ENCODE data around the gene FZD7. TPM values are rescaled to one million over a fixed set of nuclear protein-coding genes. Genes with fewer than 3 reads are reported as not detected.

FZD7 gene
- total and polyA plus RNA-seq, 7 donors, result 1.8 to 32.1 (median 9.5) TPM

DNA sequence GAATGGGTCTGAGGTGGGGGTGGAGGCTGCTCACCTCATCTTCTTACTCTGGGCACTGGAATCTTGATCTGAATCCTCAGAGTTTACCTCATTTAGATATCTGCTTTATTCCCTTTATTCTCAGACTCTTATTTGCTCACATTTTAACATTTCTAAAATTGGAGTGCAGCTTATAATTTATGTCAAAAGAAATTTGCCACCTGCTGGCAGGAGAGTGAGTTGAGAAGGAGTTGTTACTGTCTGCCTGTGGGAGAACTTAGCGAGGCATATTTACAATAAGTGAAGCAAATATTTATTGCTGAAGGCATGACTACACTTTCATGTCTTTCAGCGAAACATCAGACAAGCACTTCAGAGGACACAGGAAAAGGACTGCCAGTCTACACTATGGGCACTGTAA, 23.0 kb downstream of the FZD7 start:
- TF ChIP-seq, protein P1, sequence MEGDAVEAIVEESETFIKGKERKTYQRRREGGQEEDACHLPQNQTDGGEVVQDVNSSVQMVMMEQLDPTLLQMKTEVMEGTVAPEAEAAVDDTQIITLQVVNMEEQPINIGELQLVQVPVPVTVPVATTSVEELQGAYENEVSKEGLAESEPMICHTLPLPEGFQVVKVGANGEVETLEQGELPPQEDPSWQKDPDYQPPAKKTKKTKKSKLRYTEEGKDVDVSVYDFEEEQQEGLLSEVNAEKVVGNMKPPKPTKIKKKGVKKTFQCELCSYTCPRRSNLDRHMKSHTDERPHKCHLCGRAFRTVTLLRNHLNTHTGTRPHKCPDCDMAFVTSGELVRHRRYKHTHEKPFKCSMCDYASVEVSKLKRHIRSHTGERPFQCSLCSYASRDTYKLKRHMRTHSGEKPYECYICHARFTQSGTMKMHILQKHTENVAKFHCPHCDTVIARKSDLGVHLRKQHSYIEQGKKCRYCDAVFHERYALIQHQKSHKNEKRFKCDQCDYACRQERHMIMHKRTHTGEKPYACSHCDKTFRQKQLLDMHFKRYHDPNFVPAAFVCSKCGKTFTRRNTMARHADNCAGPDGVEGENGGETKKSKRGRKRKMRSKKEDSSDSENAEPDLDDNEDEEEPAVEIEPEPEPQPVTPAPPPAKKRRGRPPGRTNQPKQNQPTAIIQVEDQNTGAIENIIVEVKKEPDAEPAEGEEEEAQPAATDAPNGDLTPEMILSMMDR (IDR thresholded peaks at IDR 0.05), result peak; percentile 22
- Histone ChIP-seq H3K36me3 (ENCODE audit: insufficient read depth in 1 of 2, low read depth in 1 of 2) (no peaks in the 10 kb centered on the region), H3K27me3 (ENCODE audit: insufficient read depth in 3 of 3, low read length in 2 of 3) (no peaks in the 10 kb centered on the region), H3K4me3 (no peak overlapping the region), H3K4me1 (peaks cover 6% of the 10 kb centered on the region), H3K9me3 (no peaks in the 10 kb centered on the region), H3K27ac (no peak overlapping the region)
- DNase-seq, result no peak
- intact Hi-C loops (cut with DNase I), result no loop called here
- no peak for ATAC-seq
- 56 to 73% (median 60%) methylated on average over 2 of the region's 2 CpGs for WGBS, 3 donors

DNA sequence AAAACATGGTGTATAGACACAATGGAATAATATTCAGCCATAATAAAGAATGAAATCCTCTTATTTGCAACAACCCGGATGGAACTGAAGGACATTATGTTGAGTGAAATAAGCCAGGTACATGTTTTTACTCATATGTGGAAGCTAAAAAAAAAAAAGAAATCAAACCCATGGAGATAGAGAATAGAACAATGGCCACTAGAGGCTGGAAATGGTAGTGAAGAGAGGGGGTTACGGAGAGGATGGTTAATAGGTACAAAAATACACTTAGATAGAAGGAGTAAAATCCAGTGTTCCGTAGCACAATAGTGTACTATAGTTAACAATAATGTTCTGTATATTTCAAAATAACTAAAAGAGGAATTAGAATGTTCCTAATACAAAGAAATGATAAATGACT, 26.6 kb downstream of the FZD7 start:
- TF ChIP-seq, protein P1 (IDR thresholded peaks at IDR 0.05), result no peak
- 89 to 93% (median 92%) methylated on average over 3 of the region's 3 CpGs for WGBS, 3 donors
- no peaks in the 10 kb centered on the region for H3K9me3 ChIP-seq
- H3K36me3 ChIP-seq (ENCODE audit: insufficient read depth in 1 of 2, low read depth in 1 of 2), result no peaks in the 10 kb centered on the region
- DNase-seq (no peak), ATAC-seq (no peak)
- intact Hi-C loops (cut with DNase I), result no loop called here
- no peak overlapping the region for H3K27ac ChIP-seq
- peaks cover 12% of the 10 kb centered on the region for H3K4me1 ChIP-seq
- no peaks in the 10 kb centered on the region for H3K27me3 ChIP-seq (ENCODE audit: insufficient read depth in 3 of 3, low read length in 2 of 3)
- H3K4me3 ChIP-seq, result no peak overlapping the region

DNA sequence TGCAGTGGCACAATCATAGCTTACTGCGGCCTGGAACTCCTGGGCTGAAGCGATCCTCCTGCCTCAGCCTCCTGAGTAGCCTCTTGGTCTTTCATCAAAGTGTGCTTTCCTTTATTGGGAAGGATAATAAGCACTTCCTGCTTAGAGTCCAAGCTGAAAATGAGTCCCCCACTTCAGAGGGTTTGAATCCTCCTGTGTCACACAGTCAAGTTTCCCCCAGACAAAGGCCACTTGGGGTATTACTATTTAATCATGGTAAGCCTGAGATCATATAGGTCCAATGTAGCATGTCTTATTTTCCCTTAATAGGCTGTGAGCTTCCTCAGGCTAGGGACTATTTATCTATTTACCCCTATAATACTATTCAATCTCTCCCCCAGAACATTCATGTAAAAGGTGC, 28.0 kb downstream of the FZD7 start:
- DNase-seq, result no peak
- 94 to 99% (median 95%) methylated on average over 2 of the region's 2 CpGs for WGBS, 3 donors
- ATAC-seq, result no peak
- intact Hi-C loops (cut with DNase I), result no loop called here
- no peaks in the 10 kb centered on the region for H3K36me3 ChIP-seq (ENCODE audit: insufficient read depth in 1 of 2, low read depth in 1 of 2)
- H3K4me1 ChIP-seq, result peaks cover 12% of the 10 kb centered on the region
- TF ChIP-seq, protein P1 (IDR thresholded peaks at IDR 0.05), result no peak
- H3K4me3 ChIP-seq, result no peak overlapping the region
- no peaks in the 10 kb centered on the region for H3K27me3 ChIP-seq (ENCODE audit: insufficient read depth in 3 of 3, low read length in 2 of 3)
- H3K9me3 ChIP-seq, result no peaks in the 10 kb centered on the region
- H3K27ac ChIP-seq, result no peak overlapping the region

DNA sequence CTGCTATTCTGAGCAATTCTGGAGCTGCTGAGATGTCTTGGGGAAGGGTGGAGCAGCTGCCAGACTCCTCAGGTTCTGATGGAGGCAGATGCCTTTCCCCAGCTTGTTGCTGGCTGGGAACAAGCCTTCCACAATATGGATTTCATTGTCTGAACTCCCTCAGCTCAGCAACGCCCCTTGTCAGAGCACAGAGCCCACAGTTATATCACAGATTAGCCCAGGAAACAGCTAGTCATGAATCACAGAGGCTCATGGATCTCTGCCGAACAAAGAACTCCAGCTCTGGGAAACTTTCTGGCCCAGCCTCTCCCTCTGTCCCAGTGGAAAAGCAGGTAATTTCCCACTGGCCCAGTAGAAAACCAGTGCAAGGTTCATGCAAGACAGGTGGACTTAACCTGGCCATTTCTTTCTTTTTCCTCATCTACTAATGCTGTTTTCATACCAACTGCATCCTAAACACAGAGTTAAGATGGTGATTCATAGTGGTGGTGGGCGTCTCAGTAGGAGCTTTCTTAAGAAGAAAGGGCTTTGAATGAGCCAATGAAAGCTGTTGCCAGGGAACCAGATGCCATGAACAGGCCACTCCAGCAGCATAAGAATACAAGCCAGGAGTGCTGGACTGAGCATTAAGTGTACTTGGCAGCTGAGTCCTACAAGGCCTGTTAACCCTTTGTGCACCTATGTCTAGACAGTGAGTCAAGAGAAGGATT, 30.7 kb downstream of the FZD7 start:
- DNase-seq (no peak), ATAC-seq (peak; percentile 48 to 90 (median 72))
- H3K9me3 ChIP-seq, result no peaks in the 10 kb centered on the region
- peaks cover 21% of the 10 kb centered on the region for H3K4me1 ChIP-seq
- H3K4me3 ChIP-seq, result no peak overlapping the region
- no peak overlapping the region for H3K27ac ChIP-seq
- H3K27me3 ChIP-seq (ENCODE audit: insufficient read depth in 3 of 3, low read length in 2 of 3), result no peaks in the 10 kb centered on the region
- WGBS, 3 donors, result 26 to 31% (median 30%) methylated on average over 3 of the region's 3 CpGs
- intact Hi-C loops (cut with DNase I), result no loop called here
- TF ChIP-seq, protein P1 (IDR thresholded peaks at IDR 0.05), result no peak
- H3K36me3 ChIP-seq (ENCODE audit: insufficient read depth in 1 of 2, low read depth in 1 of 2), result no peaks in the 10 kb centered on the region

DNA sequence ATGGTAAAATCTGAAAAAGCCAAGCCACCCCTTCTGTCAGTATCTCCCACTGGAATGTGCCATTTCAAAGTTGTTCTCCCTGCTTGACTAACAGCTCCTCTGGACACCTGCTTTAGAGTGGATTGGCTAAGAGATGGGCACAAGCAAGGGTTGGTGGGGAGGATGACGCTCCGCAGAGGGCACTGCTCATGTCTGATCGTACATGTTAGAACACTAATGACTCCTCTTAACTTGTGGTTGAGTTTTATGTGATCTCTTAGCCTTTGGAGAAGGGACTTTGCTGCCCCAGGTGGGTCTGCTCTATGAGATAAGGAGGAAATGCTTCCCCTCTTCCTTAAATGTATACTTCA, 31.2 kb downstream of the FZD7 start:
- TF ChIP-seq, protein P1 (IDR thresholded peaks at IDR 0.05), result no peak
- Histone ChIP-seq H3K9me3 (no peaks in the 10 kb centered on the region), H3K4me1 (peaks cover 22% of the 10 kb centered on the region), H3K27ac (no peak overlapping the region), H3K27me3 (ENCODE audit: insufficient read depth in 3 of 3, low read length in 2 of 3) (no peaks in the 10 kb centered on the region), H3K36me3 (ENCODE audit: insufficient read depth in 1 of 2, low read depth in 1 of 2) (no peaks in the 10 kb centered on the region), H3K4me3 (no peak overlapping the region)
- ATAC-seq, result peak; percentile 21 to 66 (median 54)
- intact Hi-C loops (cut with DNase I), result no loop called here
- DNase-seq, result no peak
- WGBS, 3 donors, result 58 to 76% (median 72%) methylated on average over 3 of the region's 3 CpGs
